Brain microvascular endothelial cell (primary cell): ENCODE measurements around the gene SLC30A4.

Experiments
- DNase-seq: peaks from one replicate; pipeline ENCODE4 v3.0.0-alpha.2; 2020
- H3K27ac ChIP-seq: fragments of 250-450 bp; sonication (Bioruptor Pico); 2 replicates; pipeline ENCODE4 v1.5.1; 2020; ENCODE audit warnings: mild to moderate bottlenecking, moderate library complexity
- H3K27me3 ChIP-seq: fragments of 250-450 bp; sonication (Bioruptor Pico); replicated peaks from 2 replicates; pipeline ENCODE4 v1.5.1; 2020; ENCODE audit warnings: mild to moderate bottlenecking
- H3K36me3 ChIP-seq: fragments of 250-450 bp; sonication (Bioruptor Pico); replicated peaks from 2 replicates; pipeline ENCODE4 v1.5.1; 2020; ENCODE audit warnings: mild to moderate bottlenecking
- H3K4me3 ChIP-seq: 2 replicates; pipeline ENCODE4 v1.5.1; 2011; ENCODE audit warnings: low read depth, mild to moderate bottlenecking, control low read depth, low read length, moderate library complexity
- in situ Hi-C: cut with HindIII; loops from 2 replicates; pipeline ENCODE4 v1.10.0; 2017; ENCODE audit warnings: low sequenced_read_pairs, low pct_ligation_motif_present
- TF ChIP-seq, protein P1 (sequence below): IDR thresholded peaks from 2 replicates; pipeline ENCODE4 v1.5.1; 2011; ENCODE audit warnings: low read depth, mild to moderate bottlenecking, moderate library complexity, low read length, control low read depth, inconsistent platforms; ENCODE audit errors: missing control alignments

SLC30A4 gene

GRCh38 chr15:45481135-45481534 is 41.4 kb downstream of the SLC30A4 start:
- TF ChIP-seq, protein P1, sequence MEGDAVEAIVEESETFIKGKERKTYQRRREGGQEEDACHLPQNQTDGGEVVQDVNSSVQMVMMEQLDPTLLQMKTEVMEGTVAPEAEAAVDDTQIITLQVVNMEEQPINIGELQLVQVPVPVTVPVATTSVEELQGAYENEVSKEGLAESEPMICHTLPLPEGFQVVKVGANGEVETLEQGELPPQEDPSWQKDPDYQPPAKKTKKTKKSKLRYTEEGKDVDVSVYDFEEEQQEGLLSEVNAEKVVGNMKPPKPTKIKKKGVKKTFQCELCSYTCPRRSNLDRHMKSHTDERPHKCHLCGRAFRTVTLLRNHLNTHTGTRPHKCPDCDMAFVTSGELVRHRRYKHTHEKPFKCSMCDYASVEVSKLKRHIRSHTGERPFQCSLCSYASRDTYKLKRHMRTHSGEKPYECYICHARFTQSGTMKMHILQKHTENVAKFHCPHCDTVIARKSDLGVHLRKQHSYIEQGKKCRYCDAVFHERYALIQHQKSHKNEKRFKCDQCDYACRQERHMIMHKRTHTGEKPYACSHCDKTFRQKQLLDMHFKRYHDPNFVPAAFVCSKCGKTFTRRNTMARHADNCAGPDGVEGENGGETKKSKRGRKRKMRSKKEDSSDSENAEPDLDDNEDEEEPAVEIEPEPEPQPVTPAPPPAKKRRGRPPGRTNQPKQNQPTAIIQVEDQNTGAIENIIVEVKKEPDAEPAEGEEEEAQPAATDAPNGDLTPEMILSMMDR = no peak
- DNase-seq = no peak
- no peaks in the 10 kb centered on the region for H3K36me3 ChIP-seq
- no peak overlapping the region for H3K4me3 ChIP-seq
- no peak overlapping the region for H3K27ac ChIP-seq
- in situ Hi-C loops = no loop called here
- H3K27me3 ChIP-seq = no peaks in the 10 kb centered on the region

DNA sequence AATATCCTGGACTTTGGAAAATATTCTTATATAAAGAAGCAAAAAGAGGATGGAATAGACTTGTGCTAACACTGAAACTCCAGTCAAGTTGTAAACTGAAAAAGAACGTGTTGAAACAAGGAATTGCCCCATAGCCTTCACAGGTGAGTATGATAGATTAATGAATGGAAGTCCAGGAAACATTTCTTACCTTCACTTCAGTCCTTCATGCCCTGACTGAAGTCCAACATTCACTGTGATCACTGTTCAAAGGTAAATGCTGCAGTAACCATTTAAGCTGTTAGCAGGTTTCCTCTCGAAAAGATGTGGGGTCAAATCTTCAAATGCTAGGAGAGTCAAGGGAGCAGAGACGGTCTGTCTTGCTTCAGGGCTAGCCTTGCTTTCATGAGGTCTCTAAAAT is 46.1 kb downstream of the SLC30A4 start:
- H3K36me3 ChIP-seq = no peaks in the 10 kb centered on the region
- in situ Hi-C loops = no loop called here
- no peak for DNase-seq
- H3K4me3 ChIP-seq = no peak overlapping the region
- TF ChIP-seq, protein P1 = no peak
- no peaks in the 10 kb centered on the region for H3K27me3 ChIP-seq
- H3K27ac ChIP-seq = no peak overlapping the region

DNA sequence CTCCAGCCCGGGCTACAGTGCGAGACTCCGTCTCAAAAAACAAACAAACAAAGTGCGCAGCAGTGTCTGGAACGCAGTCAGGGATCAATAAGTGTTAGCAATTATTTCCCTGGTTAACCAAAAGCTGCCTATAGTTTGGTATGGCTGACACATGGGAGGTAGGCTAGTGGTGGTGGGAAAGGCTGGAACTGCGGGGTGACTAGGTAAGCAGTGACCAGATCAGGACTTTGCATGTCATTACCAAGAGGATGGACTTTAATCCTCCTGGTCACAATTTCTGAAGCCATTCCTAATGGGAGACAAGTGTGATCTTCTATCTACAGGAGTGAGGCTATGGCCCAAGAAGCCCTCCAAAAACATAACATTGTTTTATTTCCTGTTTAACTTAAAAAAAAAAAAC is 47.8 kb downstream of the SLC30A4 start:
- in situ Hi-C loops = no loop called here
- no peaks in the 10 kb centered on the region for H3K36me3 ChIP-seq
- TF ChIP-seq, protein P1 = no peak
- DNase-seq = no peak
- no peaks in the 10 kb centered on the region for H3K27me3 ChIP-seq
- H3K27ac ChIP-seq = no peak overlapping the region
- no peak overlapping the region for H3K4me3 ChIP-seq

GRCh38 chr15:45473068-45473467 is 49.5 kb downstream of the SLC30A4 start:
- H3K4me3 ChIP-seq = no peak overlapping the region
- in situ Hi-C loops = no loop called here
- H3K36me3 ChIP-seq = no peaks in the 10 kb centered on the region
- H3K27me3 ChIP-seq = no peaks in the 10 kb centered on the region
- TF ChIP-seq, protein P1 = no peak
- DNase-seq = no peak
- H3K27ac ChIP-seq = no peak overlapping the region

DNA sequence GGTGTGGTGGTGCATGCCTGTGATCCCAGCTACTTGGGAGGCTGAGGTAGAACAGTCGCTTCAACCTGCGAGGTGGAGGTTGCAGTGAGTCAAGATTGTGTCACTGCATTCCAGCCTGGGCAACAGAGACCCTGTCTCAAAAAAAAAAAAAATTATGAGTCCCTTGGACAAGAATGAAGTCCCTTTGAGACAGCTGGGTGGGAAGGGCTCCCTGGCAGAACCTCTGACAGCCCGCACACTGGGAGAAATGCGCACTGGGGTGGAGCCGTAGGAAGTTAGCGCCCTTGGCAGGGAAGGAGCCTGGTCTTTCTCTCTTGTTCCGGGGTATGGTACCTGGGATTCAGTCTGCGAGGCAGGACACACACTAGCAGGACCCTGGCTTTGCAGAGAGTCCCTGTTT is 51.4 kb downstream of the SLC30A4 start:
- no peak overlapping the region for H3K4me3 ChIP-seq
- TF ChIP-seq, protein P1 = no peak
- no peak for DNase-seq
- no peaks in the 10 kb centered on the region for H3K27me3 ChIP-seq
- no peaks in the 10 kb centered on the region for H3K36me3 ChIP-seq
- in situ Hi-C loops = no loop called here
- no peak overlapping the region for H3K27ac ChIP-seq

DNA sequence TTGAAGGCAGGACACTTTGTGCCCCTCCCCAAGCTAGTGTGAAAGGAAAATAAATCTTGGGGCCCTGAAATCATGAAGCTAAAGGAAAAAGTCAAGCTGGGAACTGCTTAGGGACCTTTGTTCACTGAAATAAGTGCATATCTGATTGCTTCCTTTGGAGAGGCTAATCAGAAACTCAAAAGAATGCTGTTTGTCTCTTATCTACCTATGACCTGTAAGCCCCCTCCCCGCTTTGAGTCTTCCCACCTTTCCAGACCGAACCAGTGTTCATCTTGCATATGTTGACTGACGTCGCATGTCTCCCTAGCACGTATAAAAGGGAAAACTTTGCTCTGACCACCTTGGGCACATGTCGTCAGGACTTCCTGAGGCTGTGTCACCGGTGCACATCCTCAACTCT is 53.1 kb downstream of the SLC30A4 start:
- TF ChIP-seq, protein P1 = no peak
- no peaks in the 10 kb centered on the region for H3K27me3 ChIP-seq

More for the DNA sequence above, 53.1 kb downstream of the SLC30A4 start:
- H3K36me3 ChIP-seq = no peaks in the 10 kb centered on the region
- no peak overlapping the region for H3K4me3 ChIP-seq
- DNase-seq = no peak
- H3K27ac ChIP-seq = no peak overlapping the region
- in situ Hi-C loops = no loop called here
